OCI-LY1 (cell line): Measurements from ENCODE around the gene ARID5B.

ENCODE experiments used
- CTCF ChIP-seq: fragments of 200-600 bp; sonication (generic), shearing (Covaris generic); IDR thresholded peaks from 2 replicates; pipeline ENCODE4 v1.5.1; 2017; ENCODE audit warnings: mild to moderate bottlenecking, antibody characterized with exemption, low read length, moderate library complexity, mixed read lengths
- EZH2 ChIP-seq: fragments of 200-600 bp; sonication (generic), shearing (Covaris generic); IDR thresholded peaks from 2 replicates; pipeline ENCODE4 v1.8.0; 2017; ENCODE audit warnings: borderline replicate concordance, mixed run types, mild to moderate bottlenecking, antibody characterized with exemption, low read length, moderate library complexity, mixed read lengths

GRCh38 chr10:61866700-61867368 lies 34.7 kb upstream of the ARID5B start:
- TF ChIP-seq CTCF (no peak), EZH2 (no peak)
